ENCODE data around the gene FBXL4.
"Not testable (repeated sequence)": the region's sequence is repeated elsewhere in the genome, so short reads cannot be mapped to it uniquely, and the experiment has no call there.

FBXL4 gene

DNA sequence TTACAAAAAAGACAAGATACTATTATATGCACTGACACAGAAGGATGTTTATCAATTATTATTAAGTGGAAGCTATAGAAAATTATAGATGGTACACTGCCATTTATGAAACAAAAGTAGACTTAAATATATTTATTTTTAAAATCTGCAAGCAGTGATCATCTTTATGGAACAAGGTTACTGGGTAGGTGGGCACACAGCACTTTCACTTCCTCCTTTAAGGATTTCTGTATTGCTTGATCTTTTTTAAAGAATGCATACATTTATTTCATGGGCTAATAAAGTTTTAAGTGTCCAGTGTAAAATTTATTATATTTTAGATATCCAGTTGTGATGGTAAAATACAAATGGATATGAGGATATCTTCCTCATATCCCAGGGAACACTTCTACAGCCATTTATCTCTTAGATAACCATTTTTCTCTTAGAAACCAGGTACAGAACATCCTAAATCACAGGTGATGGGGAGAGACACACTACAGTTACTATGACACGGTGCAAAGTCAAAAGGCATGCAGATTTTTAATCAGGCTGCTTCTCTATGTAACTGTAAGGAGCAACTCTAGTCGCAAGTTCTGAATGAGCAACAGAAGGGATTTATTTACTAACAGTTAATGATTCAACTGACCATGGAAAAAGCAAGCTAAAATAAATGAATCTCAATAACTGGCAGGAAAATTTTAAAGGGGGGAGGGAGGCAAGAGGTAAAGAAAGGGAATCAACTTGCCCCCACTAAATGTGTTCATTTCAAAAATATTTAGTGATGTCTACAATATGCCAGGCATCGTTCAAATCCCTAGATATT lies 2.2 kb downstream of the FBXL4 start:
- DNase-seq = no peak

GRCh38 chr6:98944598-98945081 lies 3.1 kb downstream of the FBXL4 start:
- no peak for DNase-seq

DNA sequence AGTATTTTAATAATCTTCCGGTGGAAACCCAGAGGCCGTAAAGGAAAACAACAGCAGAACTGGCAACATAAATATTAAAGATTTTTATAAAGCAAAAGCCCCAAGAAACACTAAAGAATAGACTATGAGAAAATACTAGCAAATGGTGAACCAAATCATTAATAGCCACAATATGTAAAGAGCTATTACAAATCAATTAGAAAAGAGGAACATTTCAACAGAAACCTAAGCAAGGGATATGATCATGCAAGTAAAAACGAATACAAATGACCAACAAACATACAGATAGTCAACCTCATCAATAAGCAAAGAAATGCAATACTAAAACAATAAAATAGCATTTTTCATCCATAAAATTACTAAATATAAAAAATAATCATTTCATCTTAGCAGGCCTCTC lies 3.6 kb downstream of the FBXL4 start:
- DNase-seq = no peak

- no peak for DNase-seq
Measured at GRCh38 chr6:98942263-98942803, 5.4 kb downstream of the FBXL4 start.

- DNase-seq = no peak
Measured at GRCh38 chr6:98941319-98941718, 6.4 kb downstream of the FBXL4 start.

DNA sequence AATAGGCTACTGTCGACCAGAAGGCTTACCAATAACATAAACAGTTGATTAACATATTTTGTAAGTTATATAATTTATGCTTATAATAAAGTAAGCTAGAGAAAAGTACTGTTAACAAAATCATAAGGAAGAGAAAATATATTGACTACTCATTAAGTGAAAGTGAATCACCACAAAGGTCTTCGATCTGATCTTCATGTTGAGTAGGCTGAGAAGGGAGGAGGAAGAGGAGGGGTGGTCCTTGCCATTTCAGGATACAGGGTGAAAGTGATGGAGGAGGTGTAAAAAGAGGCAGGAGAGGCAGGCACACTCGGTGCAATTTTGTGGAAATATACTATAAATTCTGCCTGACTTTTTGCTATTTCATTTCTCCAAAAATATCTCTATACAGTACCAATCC lies 10.4 kb downstream of the FBXL4 start:
- DNase-seq = no peak

GRCh38 chr6:98932381-98932780 lies 15.4 kb downstream of the FBXL4 start:
- DNase-seq = no peak

DNA sequence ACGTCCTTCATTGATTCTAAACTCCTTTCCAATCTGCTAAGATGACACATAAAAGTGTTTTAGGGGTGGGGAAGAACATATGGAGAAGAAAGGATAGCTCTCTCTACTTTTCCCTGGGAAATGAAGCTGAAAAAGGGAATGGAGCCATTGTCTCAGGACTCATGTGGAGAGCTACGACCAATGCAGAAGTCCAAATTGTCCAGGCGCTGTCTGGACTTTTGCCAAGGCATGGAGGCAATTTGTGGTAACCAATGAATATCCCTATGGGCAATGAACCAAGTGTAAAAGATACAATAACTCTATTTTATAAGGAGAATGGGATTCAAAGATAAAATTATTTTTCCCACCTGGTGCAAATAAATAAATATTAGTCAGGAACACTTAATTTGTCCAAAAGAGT lies 16.1 kb downstream of the FBXL4 start:
- no peak for DNase-seq

DNA sequence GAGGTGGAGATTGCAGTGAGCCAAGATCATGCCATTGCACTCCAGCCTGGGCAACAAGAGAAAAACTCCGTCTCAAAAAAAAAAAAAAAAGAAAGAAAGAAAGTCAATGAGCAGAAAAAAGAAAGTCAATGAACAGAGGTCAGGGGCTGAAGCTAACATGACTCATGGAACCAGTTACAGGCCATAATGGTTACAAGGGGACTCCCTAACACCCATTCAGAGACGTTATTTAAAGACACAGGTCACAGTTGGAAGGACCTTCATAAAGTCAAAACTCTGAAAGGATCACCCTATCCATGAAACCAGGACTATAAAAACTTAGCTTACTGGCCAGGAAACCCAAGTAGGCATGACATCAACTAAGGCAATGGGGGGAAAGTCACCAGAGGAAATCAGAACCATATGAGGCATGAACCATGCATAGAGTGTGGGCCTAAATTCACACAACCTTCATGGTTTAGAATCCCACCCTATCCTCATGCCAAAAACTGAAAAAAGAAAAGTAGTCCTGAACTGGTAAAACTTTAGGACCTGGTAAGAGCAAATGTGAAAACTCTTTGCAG lies 18.2 kb downstream of the FBXL4 start:
- DNase-seq = no peak

GRCh38 chr6:98928688-98929087 lies 19.1 kb downstream of the FBXL4 start:
- DNase-seq = no peak

GRCh38 chr6:98927534-98927933 lies 20.2 kb downstream of the FBXL4 start:
- no peak for DNase-seq

DNA sequence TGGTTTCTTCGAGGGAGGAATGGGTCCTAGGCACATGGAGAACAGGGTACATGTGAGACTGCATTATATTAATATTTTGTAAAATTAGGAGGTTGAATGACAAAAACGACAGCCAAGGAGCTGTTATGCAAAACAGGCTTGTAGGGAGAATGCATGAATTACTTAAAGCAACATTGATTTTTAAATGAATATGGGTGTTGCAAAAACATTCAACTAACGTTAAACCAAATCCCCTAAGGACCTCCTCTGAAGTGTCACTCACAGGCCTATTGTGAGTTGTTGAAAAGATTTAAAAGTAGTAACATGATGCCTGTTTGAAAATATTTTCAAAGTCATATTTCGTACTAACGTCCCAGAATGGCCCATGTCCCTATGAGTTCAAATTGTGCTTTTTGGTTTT lies 21.9 kb downstream of the FBXL4 start:
- no peak for DNase-seq

GRCh38 chr6:98924647-98925046 lies 23.1 kb downstream of the FBXL4 start:
- DNase-seq = no peak

GRCh38 chr6:98920904-98921431 lies 26.8 kb downstream of the FBXL4 start:
- no peak for DNase-seq

DNA sequence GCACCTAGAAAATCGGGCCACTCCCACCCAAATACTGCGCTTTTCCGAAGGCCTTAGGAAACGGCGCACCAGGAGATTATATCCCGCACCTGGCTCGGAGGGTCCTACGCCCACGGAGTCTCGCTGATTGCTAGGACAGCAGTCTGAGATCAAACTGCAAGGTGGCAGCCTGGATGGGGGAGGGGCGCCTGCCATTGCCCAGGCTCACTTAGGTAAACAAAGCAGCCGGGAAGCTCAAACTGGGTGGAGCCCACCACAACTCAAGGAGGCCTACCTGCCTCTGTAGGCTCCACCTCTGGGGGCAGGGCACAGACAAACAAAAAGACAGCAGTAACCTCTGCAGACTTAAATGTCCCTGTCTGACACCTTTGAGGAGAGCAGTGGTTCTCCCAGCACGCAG lies 36.8 kb downstream of the FBXL4 start:
- not testable (repeated sequence) for DNase-seq

GRCh38 chr6:98909236-98909635 lies 38.5 kb downstream of the FBXL4 start:
- DNase-seq = no peak

DNA sequence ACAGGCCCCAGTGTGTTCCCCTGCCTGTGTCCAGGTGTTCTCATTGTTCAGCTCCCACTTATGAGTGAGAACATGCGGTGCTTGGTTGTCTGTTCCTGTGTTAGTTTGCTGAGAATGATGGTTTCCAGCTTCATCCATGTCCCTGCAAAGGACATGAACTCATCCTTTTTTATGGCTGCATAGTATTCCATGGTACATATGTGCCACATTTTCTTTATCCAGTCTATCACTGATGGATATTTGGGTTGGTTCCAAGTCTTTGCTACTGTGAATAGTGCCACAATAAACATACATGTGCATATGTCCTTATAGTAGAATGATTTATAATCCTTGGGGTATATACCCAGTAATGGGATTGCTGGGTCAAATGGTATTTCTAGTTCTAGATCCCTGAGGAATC lies 41.4 kb downstream of the FBXL4 start:
- DNase-seq = not testable (repeated sequence)

- DNase-seq = no peak
Measured at GRCh38 chr6:98905759-98906158, 42.0 kb downstream of the FBXL4 start.

- no peak for DNase-seq
Measured at GRCh38 chr6:98904096-98904495, 43.6 kb downstream of the FBXL4 start.

GRCh38 chr6:98900706-98901105 lies 47.0 kb downstream of the FBXL4 start:
- no peak for DNase-seq

GRCh38 chr6:98894810-98895209 lies 52.9 kb downstream of the FBXL4 start:
- DNase-seq = no peak

DNA sequence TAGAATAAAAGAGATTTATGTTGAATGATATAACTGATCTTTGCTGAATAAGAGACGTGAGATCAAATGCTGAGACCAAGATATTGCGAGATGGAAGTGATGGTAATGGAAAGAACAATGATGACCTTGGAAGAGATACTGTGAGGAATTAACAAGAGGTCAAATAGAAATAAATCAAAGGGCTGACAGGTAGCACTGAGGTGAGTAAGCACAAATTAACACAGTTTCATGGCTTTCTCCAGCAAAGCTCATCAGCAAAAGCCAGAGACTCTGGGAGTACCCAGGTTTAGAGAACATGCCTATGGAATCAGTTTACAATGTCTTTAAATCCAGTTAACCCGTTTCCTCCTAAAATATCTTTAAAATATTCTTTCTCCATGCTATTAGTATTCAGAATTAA lies 60.1 kb downstream of the FBXL4 start:
- no peak for DNase-seq

- DNase-seq = no peak
Measured at GRCh38 chr6:98885330-98885729, 62.4 kb downstream of the FBXL4 start.

DNA sequence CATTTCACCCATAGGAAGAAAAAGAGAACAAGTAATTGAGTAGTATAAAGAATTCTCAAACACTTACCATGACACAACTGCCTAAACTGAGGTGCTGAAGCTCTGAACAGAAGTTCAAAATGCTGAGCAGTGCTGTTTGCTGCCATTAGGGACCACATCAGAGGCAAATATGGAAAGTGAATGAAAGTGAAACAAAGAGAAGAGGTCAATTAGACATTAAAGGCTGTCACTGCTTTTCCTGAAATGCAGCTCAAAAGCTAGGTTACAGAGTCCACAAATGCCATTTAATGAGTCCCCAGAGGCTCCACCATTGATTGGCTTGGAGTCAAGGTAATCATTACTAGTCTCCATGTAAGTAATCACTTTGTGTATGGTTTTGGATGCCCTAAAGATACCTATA lies 67.3 kb downstream of the FBXL4 start:
- no peak for DNase-seq

Data from activated T-cell treated with anti-CD3 and anti-CD28 coated beads, Interleukin-2, amount 50 U/mL, for 1 hour (primary cell).